Activated naive CD8-positive, alpha-beta T cell treated with anti-CD3 and anti-CD28 coated beads, Interleukin-2, amount 10 ng/mL, durations not matched to agents 7 days and 5 days (primary cell): ENCODE results near the gene SAMD11. TPM values are rescaled to one million over a fixed set of nuclear protein-coding genes. Genes with fewer than 3 reads are reported as not detected.

Experiments used
- ATAC-seq: fragments of 150-1000 bp; cut with Tn5 transposase; one replicate; pipeline ENCODE4 v1.10.0; 2021; ENCODE audit warnings: low read depth, moderate library complexity
- POLR2A ChIA-PET: fragments of 350-600 bp; sonication (Branson Sonifier 250); formaldehyde crosslinking; loops from one replicate; lab custom pipeline; 2021; ENCODE audit warnings: antibody characterized with exemption; lab: Charles Lee
- DNase-seq: peaks from one replicate; pipeline ENCODE4 v3.0.0; 2021
- H3K27ac Mint-ChIP-seq: one replicate; pipeline ENCODE4 v1.8.0; 2022; ENCODE audit warnings: mild to moderate bottlenecking, mixed read lengths
- H3K27me3 Mint-ChIP-seq: one replicate; pipeline ENCODE4 v1.8.0; 2022; ENCODE audit warnings: mild to moderate bottlenecking, moderate library complexity, mixed read lengths
- H3K36me3 Mint-ChIP-seq: one replicate; pipeline ENCODE4 v1.8.0; 2021; ENCODE audit warnings: mild to moderate bottlenecking, mixed read lengths
- H3K4me1 Mint-ChIP-seq: one replicate; pipeline ENCODE4 v1.8.0; 2021; ENCODE audit warnings: mixed read lengths
- H3K4me3 Mint-ChIP-seq: one replicate; pipeline ENCODE4 v1.8.0; 2022; ENCODE audit warnings: mild to moderate bottlenecking, moderate library complexity, mixed read lengths
- H3K9me3 Mint-ChIP-seq: one replicate; pipeline ENCODE4 v1.8.0; 2021; ENCODE audit warnings: mixed read lengths
- total RNA-seq, 2 experiments: library from RNA; stranded (reverse); gene quantifications; one replicate each; pipeline ENCODE4 v1.2.3, GENCODE V29; 2021

The SAMD11 gene
- total RNA-seq, 2 experiments from 2014 or later: 0.22 TPM; not detected in 1

GRCh38 chr1:909861-910310, 13.8 kb upstream of the SAMD11 start:
- H3K4me3 Mint-ChIP-seq: no peak overlapping the region
- H3K27ac Mint-ChIP-seq: no peak overlapping the region
- H3K4me1 Mint-ChIP-seq: peaks cover 11% of the 10 kb centered on the region
- DNase-seq (no peak), ATAC-seq (no peak)
- H3K9me3 Mint-ChIP-seq: peaks cover 1% of the 10 kb centered on the region
- POLR2A ChIA-PET: no interaction called here
- H3K36me3 Mint-ChIP-seq: no peaks in the 10 kb centered on the region
- peaks cover 58% of the 10 kb centered on the region for H3K27me3 Mint-ChIP-seq

GRCh38 chr1:910311-910880, 13.3 kb upstream of the SAMD11 start:
- Mint-ChIP-seq H3K4me1 (peaks cover 9% of the 10 kb centered on the region), H3K4me3 (no peak overlapping the region), H3K36me3 (no peaks in the 10 kb centered on the region), H3K9me3 (peaks cover 1% of the 10 kb centered on the region), H3K27ac (no peak overlapping the region), H3K27me3 (peaks cover 56% of the 10 kb centered on the region)
- POLR2A ChIA-PET: no interaction called here
- ATAC-seq (no peak), DNase-seq (peak; percentile 27)

DNA sequence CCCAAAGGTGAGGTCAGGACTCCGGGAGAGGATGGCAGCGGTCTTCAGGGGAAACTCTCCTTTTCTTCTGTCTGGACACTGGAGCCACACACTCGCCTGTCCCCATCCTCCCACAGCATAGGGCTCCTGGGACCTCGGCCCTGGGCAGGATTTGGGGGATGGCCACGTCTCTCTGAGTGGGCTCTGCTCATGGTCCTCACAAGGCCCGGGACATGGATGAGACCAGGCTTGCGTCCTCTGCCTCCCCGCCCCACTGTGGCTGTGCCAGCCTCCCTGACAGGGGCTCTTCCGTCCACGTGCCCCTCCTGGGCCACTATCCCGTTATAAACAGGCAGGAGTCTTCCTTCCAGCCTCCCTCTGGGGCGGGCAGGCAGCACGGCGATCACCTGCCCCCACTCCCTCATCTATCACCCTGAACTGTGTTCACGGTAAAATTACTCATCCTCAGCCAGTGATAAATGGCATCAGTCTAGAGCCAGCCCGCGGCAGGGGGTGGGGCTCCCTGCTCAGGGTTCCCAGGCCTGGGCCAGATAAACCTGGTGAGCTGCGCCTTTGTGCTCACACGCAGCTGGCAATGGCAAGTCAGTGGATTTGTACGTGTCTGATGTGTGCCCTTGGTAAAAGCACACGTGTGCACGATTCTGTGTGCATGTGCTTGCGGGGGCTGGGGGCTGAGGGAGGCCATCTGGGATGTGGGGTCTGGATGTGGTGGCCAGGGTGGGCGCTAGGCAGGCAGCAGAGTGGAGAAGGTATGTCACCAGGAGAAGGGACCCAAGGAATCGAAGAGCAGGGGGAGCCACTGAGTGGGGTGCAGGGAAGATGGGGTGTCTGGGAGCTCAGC, 12.6 kb upstream of the SAMD11 start:
- no peak for DNase-seq
- H3K36me3 Mint-ChIP-seq: no peaks in the 10 kb centered on the region
- H3K27me3 Mint-ChIP-seq: peaks cover 49% of the 10 kb centered on the region
- no peak overlapping the region for H3K4me3 Mint-ChIP-seq
- peaks cover 1% of the 10 kb centered on the region for H3K9me3 Mint-ChIP-seq
- POLR2A ChIA-PET: interaction anchor here (0.7 kb wide), 1 partner anchor 31 kb away, joined by 3 read pairs; no protein-coding TSS in a partner anchor
- no peak for ATAC-seq
- no peak overlapping the region for H3K27ac Mint-ChIP-seq
- peaks cover 8% of the 10 kb centered on the region for H3K4me1 Mint-ChIP-seq

- Mint-ChIP-seq H3K4me1 (peaks cover 8% of the 10 kb centered on the region), H3K36me3 (no peaks in the 10 kb centered on the region), H3K27me3 (peaks cover 39% of the 10 kb centered on the region), H3K9me3 (peaks cover 1% of the 10 kb centered on the region), H3K4me3 (no peak overlapping the region), H3K27ac (no peak overlapping the region)
- ATAC-seq: no peak
- POLR2A ChIA-PET: interaction anchor here (0.7 kb wide), 1 partner anchor 30 kb away, joined by 3 read pairs; no protein-coding TSS in a partner anchor
- no peak for DNase-seq
Measured at GRCh38 chr1:911875-912739, 11.6 kb upstream of the SAMD11 start.

DNA sequence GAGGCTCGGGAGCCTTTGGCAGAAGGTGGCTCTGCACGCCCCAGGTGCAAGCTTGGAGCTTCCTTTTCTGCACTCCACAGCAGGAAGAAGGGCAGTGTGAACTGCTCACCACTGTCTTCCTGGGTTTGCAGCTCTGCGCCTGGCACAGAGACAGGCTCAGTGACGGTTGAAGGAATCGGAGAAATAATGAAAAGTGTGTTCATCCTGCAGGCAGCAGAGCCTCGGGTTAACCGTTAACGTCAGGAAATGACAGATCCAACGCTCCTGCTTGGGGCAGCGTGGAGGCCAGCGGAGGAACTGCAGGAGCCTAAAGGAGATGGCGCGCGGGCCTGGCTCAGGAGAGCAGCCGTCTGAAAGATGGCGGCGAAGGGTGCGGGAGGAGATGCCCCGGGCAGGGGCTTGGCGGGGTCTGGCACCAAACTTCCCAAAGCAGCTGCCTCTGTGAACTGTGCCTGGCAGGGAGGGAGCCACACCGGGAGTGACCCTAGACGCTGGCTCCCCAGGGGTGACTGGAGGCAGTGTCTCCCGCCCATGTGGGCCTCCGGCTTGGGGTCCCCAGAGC, 10.9 kb upstream of the SAMD11 start:
- peaks cover 32% of the 10 kb centered on the region for H3K27me3 Mint-ChIP-seq
- H3K27ac Mint-ChIP-seq: no peak overlapping the region
- DNase-seq: peak; percentile 30
- POLR2A ChIA-PET: no interaction called here
- peak; percentile 46 for ATAC-seq
- peaks cover 8% of the 10 kb centered on the region for H3K4me1 Mint-ChIP-seq
- no peak overlapping the region for H3K4me3 Mint-ChIP-seq
- no peaks in the 10 kb centered on the region for H3K36me3 Mint-ChIP-seq
- peaks cover 1% of the 10 kb centered on the region for H3K9me3 Mint-ChIP-seq

GRCh38 chr1:913491-914130, 10.1 kb upstream of the SAMD11 start:
- H3K4me1 Mint-ChIP-seq: peaks cover 8% of the 10 kb centered on the region
- peaks cover 27% of the 10 kb centered on the region for H3K27me3 Mint-ChIP-seq
- no peak overlapping the region for H3K27ac Mint-ChIP-seq
- no peak overlapping the region for H3K4me3 Mint-ChIP-seq
- DNase-seq (no peak), ATAC-seq (no peak)
- no peaks in the 10 kb centered on the region for H3K9me3 Mint-ChIP-seq
- H3K36me3 Mint-ChIP-seq: no peaks in the 10 kb centered on the region
- POLR2A ChIA-PET: no interaction called here

- peaks cover 8% of the 10 kb centered on the region for H3K4me1 Mint-ChIP-seq
- H3K4me3 Mint-ChIP-seq: no peak overlapping the region
- H3K27me3 Mint-ChIP-seq: peaks cover 27% of the 10 kb centered on the region
- no peak for ATAC-seq
- no peak for DNase-seq
- H3K9me3 Mint-ChIP-seq: no peaks in the 10 kb centered on the region
- no peaks in the 10 kb centered on the region for H3K36me3 Mint-ChIP-seq
- POLR2A ChIA-PET: no interaction called here
- no peak overlapping the region for H3K27ac Mint-ChIP-seq
Measured at GRCh38 chr1:914131-914890, 9.4 kb upstream of the SAMD11 start.

DNA sequence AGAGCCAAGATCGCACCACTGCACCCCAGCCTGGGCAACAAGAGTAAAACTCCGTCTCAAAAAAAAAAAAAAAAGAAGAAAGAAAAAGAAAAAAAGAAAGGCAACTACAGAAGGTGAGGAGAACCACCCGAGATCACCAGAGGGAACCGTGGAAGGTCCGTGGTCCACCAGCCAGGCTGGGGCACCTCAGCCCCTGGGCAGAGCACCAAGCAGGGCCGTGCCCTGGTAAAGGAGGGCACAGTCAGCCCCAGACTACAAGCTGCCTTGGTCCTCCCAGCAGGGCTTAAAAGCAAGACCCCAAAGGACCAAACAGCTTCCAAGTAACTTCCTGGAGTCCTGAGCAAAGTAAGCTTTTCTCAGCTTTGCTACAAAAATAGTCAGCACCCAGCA, 8.8 kb upstream of the SAMD11 start:
- H3K9me3 Mint-ChIP-seq: no peaks in the 10 kb centered on the region
- no peaks in the 10 kb centered on the region for H3K36me3 Mint-ChIP-seq
- peaks cover 8% of the 10 kb centered on the region for H3K4me1 Mint-ChIP-seq
- DNase-seq (no peak), ATAC-seq (no peak)
- H3K27ac Mint-ChIP-seq: no peak overlapping the region
- POLR2A ChIA-PET: no interaction called here
- H3K4me3 Mint-ChIP-seq: no peak overlapping the region
- H3K27me3 Mint-ChIP-seq: peaks cover 27% of the 10 kb centered on the region

- ATAC-seq (no peak), DNase-seq (peak; percentile 28)
- Mint-ChIP-seq H3K4me1 (peaks cover 8% of the 10 kb centered on the region), H3K36me3 (no peaks in the 10 kb centered on the region), H3K27me3 (peaks cover 30% of the 10 kb centered on the region), H3K4me3 (no peak overlapping the region), H3K27ac (no peak overlapping the region), H3K9me3 (no peaks in the 10 kb centered on the region)
- POLR2A ChIA-PET: no interaction called here
Measured at GRCh38 chr1:915295-916172, 8.2 kb upstream of the SAMD11 start.

DNA sequence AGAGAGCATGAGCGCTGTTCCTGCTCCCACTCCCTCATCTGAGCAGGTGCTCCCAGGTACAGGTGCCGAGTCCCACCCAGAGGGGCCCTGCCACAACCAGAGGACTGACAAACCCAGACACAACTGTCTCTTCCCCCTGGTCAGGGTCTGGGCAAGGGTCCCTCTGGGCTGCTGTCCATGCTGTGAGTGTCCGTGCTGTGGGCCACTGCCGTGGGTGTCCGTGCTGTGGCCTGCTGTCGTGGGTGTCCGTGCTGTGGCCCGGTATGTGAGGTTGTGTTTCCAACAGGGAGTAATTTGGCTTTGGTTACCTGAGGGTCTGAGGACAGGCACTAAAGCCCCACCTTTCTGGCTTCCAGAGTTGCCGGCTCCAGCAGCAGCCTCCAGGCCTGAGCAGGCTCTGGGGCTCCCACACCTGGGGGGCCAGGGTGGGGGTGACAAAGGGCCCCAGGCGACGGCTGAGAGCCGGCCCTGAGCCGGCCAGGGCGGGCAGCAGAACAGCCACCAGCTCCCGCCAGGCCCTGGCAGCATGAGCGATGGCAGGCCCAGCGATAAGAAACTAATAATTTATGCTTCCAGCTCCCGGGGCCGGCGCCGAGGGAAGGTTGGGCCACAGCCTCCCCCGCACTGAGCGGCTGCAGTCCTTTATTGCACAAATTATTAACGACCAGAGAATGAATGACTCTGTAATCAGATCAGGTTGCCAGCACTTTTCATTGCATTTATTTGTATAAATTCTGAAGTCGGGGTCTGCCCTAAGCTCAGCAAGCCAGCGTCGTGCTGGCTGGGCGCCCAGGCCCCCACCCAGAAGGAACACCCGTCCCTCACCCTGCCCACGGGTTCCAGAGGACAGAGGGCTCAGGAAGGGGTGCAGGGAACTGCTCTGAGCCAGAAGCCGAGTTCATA, 7.3 kb upstream of the SAMD11 start:
- POLR2A ChIA-PET: no interaction called here
- ATAC-seq: no peak

DNA sequence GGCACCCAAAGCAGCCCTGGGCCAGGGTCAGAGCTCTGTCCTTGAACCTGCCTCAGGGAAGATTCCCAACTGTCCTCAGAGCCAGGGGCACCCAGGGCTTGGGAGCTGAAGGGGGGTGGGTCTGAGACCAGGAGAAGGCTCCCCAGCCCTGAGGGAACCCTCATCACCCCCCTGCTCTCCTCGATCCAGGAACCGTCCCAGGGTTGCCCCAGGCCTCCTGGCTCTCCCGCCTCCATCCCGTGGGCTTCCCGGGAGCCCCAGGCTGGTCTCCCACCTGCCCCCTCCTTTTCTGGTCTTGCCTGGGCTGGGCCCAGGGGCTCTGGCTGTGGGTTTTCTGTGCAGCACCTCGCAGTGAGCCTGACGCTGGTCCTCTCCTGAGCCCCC, 6.7 kb upstream of the SAMD11 start:
- Mint-ChIP-seq H3K36me3 (no peaks in the 10 kb centered on the region), H3K4me1 (peaks cover 11% of the 10 kb centered on the region), H3K27ac (no peak overlapping the region), H3K9me3 (no peaks in the 10 kb centered on the region), H3K4me3 (no peak overlapping the region), H3K27me3 (peaks cover 29% of the 10 kb centered on the region)
- DNase-seq (no peak), ATAC-seq (no peak)
- POLR2A ChIA-PET: no interaction called here

More for the DNA sequence above, 7.3 kb upstream of the SAMD11 start:
- Mint-ChIP-seq H3K9me3 (no peaks in the 10 kb centered on the region), H3K27ac (no peak overlapping the region), H3K36me3 (no peaks in the 10 kb centered on the region), H3K27me3 (peaks cover 26% of the 10 kb centered on the region), H3K4me3 (no peak overlapping the region), H3K4me1 (peaks cover 9% of the 10 kb centered on the region)
- no peak for DNase-seq
